ENCODE measurements around the gene CHRDL2.

GRCh38 chr11:74648894-74649293 is 82.3 kb downstream of the CHRDL2 start:
- TF ChIP-seq CTCF (IDR thresholded peaks at IDR 0.05; ENCODE audit: low read length) (no peak), EZH2 (IDR thresholded peaks at IDR 0.05; ENCODE audit: borderline replicate concordance, low read length) (no peak)

Data from OCI-LY1 (cell line).